GM21515 (cell line): Measurements from ENCODE around the gene POT1.
"Not testable (repeated sequence)": the region's sequence is repeated elsewhere in the genome, so short reads cannot be mapped to it uniquely, and the experiment has no call there.

Source experiments
- ATAC-seq: cut with Tn5 transposase; IDR thresholded peaks from one replicate; pipeline ENCODE4 v1.9.1; 2021; ENCODE audit not compliant: unreplicated experiment

The POT1 gene

GRCh38 chr7:124929467-124930172, at the start of gene POT1:
TSS of gene POT1 (minus strand) at chr7:124929825. CDS start at chr7:124897173, 32,652 bp downstream.
- peak; percentile 100 for ATAC-seq

GRCh38 chr7:124975131-124975530, 45.5 kb upstream of the POT1 start:
- not testable (repeated sequence) for ATAC-seq

- ATAC-seq = no peak
These were observed 35.9 kb upstream of the POT1 start for GRCh38 chr7:124965553-124965952.

- ATAC-seq = no peak
These were observed 30.1 kb upstream of the POT1 start for GRCh38 chr7:124959676-124960075.

GRCh38 chr7:124957952-124958351, 28.3 kb upstream of the POT1 start:
- ATAC-seq = not testable (repeated sequence)

GRCh38 chr7:124956160-124956559, 26.5 kb upstream of the POT1 start:
- ATAC-seq = no peak

- no peak for ATAC-seq
These were observed 25.2 kb upstream of the POT1 start for GRCh38 chr7:124954790-124955189.

GRCh38 chr7:124945680-124946079, 16.1 kb upstream of the POT1 start:
- ATAC-seq = no peak

- no peak for ATAC-seq
These were observed 13.8 kb upstream of the POT1 start for GRCh38 chr7:124943472-124943871.

- no peak for ATAC-seq
These were observed 12.8 kb upstream of the POT1 start for GRCh38 chr7:124942399-124942798.

- no peak for ATAC-seq
These were observed 10.7 kb upstream of the POT1 start for GRCh38 chr7:124940306-124940705.

GRCh38 chr7:124938128-124938527, 8.5 kb upstream of the POT1 start:
- no peak for ATAC-seq

GRCh38 chr7:124937076-124937475, 7.5 kb upstream of the POT1 start:
- ATAC-seq = no peak

- ATAC-seq = no peak
These were observed 5.2 kb upstream of the POT1 start for GRCh38 chr7:124934841-124935240.

- no peak for ATAC-seq
These were observed 1.3 kb upstream of the POT1 start for GRCh38 chr7:124930655-124931597.

GRCh38 chr7:124930173-124930623, 573 bp upstream of the POT1 start:
- ATAC-seq = no peak

GRCh38 chr7:124924906-124925305, 4.7 kb downstream of the POT1 start:
- no peak for ATAC-seq

GRCh38 chr7:124922200-124922599, 7.4 kb downstream of the POT1 start:
- no peak for ATAC-seq

GRCh38 chr7:124919841-124920240, 9.8 kb downstream of the POT1 start:
- no peak for ATAC-seq

- peak; percentile 45 for ATAC-seq
These were observed 11.0 kb downstream of the POT1 start for GRCh38 chr7:124918662-124919061.

- ATAC-seq = peak; percentile 62
These were observed 14.4 kb downstream of the POT1 start for GRCh38 chr7:124915242-124915641.

GRCh38 chr7:124914298-124914697, 15.3 kb downstream of the POT1 start:
- peak; percentile 60 for ATAC-seq
